Fibroblast of lung (primary cell): ENCODE measurements around the gene CD151. TPM values are rescaled to one million over a fixed set of nuclear protein-coding genes. Genes with fewer than 3 reads are reported as not detected.

ENCODE experiments used
- DNase-seq, 2 donors: peaks; one replicate each; pipeline versions ENCODE4 v3.0.0 to v3.0.0-alpha.2; 2010; ENCODE audit warnings: low read depth in 2 of 2
- H2AFZ ChIP-seq: 2 replicates; pipeline ENCODE4 v1.5.1; 2012; ENCODE audit warnings: low read length, control low read depth, inconsistent platforms
- H3K27ac ChIP-seq: 2 replicates; pipeline ENCODE4 v1.5.1; 2011; ENCODE audit warnings: low read length, control low read depth; ENCODE audit not compliant: insufficient read depth
- H3K27me3 ChIP-seq: 2 replicates; pipeline ENCODE4 v1.5.1; 2011; ENCODE audit warnings: mild to moderate bottlenecking, low read length; ENCODE audit not compliant: control insufficient read depth, insufficient read depth
- H3K36me3 ChIP-seq: 2 replicates; pipeline ENCODE4 v1.5.1; 2011; ENCODE audit warnings: low read length; ENCODE audit not compliant: control insufficient read depth, insufficient read depth
- H3K4me1 ChIP-seq: 2 replicates; pipeline ENCODE4 v1.5.1; 2011; ENCODE audit warnings: low read length; ENCODE audit not compliant: control insufficient read depth, insufficient read depth; ENCODE audit errors: extremely low read depth
- H3K4me2 ChIP-seq: 2 replicates; pipeline ENCODE4 v1.5.1; 2011; ENCODE audit warnings: low read length, control low read depth; ENCODE audit not compliant: insufficient read depth; ENCODE audit errors: extremely low read depth
- H3K4me3 ChIP-seq, 4 experiments: fragments of 200-600 bp in 1 of 4; sonication (generic) in 1 of 4; replicated peaks in 1 of 4; 2 replicates each; pipeline ENCODE4 v1.5.1; 2011 to 2016; ENCODE audit warnings: low read length in 4 of 4, low read depth in 3 of 4, mild to moderate bottlenecking in 3 of 4, control low read depth in 2 of 4, inconsistent platforms in 1 of 4, mixed read lengths in 1 of 4; ENCODE audit not compliant: insufficient read depth in 1 of 4; ENCODE audit errors: control extremely low read depth in 1 of 4
- H3K79me2 ChIP-seq: 2 replicates; pipeline ENCODE4 v1.5.1; 2012; ENCODE audit warnings: mild to moderate bottlenecking, low read length, inconsistent platforms; ENCODE audit not compliant: control insufficient read depth, insufficient read depth
- H3K9ac ChIP-seq: 2 replicates; pipeline ENCODE4 v1.5.1; 2011; ENCODE audit warnings: mild to moderate bottlenecking, low read length, control low read depth; ENCODE audit not compliant: insufficient read depth
- H3K9me3 ChIP-seq: 2 replicates; pipeline ENCODE4 v1.5.1; 2012; ENCODE audit warnings: low read depth, low read length; ENCODE audit not compliant: control insufficient read depth, insufficient read depth
- H4K20me1 ChIP-seq: 2 replicates; pipeline ENCODE4 v1.5.1; 2011; ENCODE audit warnings: low read length; ENCODE audit not compliant: control insufficient read depth, insufficient read depth; ENCODE audit errors: extremely low read depth
- EZH2 ChIP-seq: IDR thresholded peaks from 2 replicates; pipeline ENCODE4 v1.5.1; 2012; ENCODE audit warnings: low read length, control low read depth, mild to moderate bottlenecking; ENCODE audit errors: missing control alignments
- polyA plus RNA-seq, 2 donors: library from polyadenylated mRNA; depleted of rRNA in 1 of 2; stranded (reverse) in 1 of 2; unstranded in 1 of 2; fragments of >200 nt; gene quantifications; 2 replicates each; pipeline ENCODE4 v1.2.1, GENCODE V29; 2011 to 2012; ENCODE audit warnings: missing spikeins in 1 of 2
- total RNA-seq: library from RNA; depleted of rRNA; stranded (reverse); fragments of >200 nt; gene quantifications from 2 replicates; pipeline ENCODE4 v1.2.1, GENCODE V29; 2014
- TF ChIP-seq, protein P1 (sequence below), 2 donors: IDR thresholded peaks in 1 of 2; conservative IDR thresholded peaks in 1 of 2; 1 replicate in 1 of 2; 2 replicates in 1 of 2; pipeline ENCODE4 v1.5.1; 2011 to 2012; ENCODE audit warnings: low read length in 2 of 2, control low read depth in 1 of 2, inconsistent platforms in 1 of 2, low read depth in 1 of 2, mild to moderate bottlenecking in 1 of 2

The CD151 gene
- total and polyA plus RNA-seq, 2 donors (not counting 1 experiment from before 2014, with no cell fraction given), result 547 to 711 TPM

DNA sequence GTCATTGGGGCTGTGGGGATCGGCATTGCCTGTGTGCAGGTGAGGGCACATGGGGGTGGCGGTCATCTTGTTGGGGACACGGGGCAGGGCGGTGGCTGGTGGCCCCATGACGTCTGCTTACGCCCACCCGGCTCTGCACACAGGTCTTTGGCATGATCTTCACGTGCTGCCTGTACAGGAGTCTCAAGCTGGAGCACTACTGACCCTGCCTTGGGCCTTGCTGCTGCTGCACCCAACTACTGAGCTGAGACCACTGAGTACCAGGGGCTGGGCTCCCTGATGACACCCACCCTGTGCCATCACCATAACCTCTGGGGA lies 5.2 kb downstream of the CD151 start:
- peaks cover 5% of the 10 kb centered on the region for H4K20me1 ChIP-seq

DNA sequence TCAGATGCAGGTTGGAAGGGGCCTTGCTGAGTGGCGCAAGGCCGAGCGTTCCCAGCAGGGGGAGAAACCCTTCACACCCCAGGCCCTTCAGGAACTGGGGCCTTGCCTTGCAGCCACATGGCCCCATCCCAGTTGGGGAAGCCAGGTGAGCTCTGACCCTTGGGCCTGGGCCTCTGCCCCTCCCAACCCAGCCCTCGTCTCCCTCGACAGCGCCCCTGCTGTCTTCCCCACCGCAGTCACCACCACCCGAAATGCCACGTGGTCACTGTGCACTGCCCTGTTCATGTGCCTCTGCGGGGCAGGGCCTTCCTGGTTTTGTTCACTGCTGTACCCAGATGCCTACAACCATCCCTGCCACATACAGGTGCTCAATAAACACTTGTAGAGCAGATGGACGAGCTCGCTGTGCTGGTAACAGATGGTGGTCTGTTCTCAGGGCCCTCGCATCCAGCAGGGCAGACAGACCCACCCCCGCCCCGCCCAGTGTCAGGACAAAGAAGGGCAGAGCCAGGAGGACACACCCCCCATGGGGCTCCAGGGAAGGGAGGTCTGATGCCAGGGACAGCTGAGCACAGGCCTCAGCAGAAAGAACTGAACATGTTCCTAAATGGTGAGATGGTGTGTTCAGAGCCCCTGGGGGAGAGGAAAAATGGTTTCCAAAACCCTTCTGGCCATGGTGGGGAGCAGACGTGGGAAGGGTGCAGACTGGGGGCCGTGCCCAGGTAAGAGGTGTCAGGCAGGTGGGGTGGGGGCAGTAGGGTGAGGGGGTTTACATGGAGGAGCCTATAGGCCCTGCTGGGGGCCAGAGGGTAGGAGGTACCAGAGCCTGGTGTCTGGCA lies 5.9 kb downstream of the CD151 start:
- Histone ChIP-seq H3K27ac (peak overlapping the region; percentile 28), H3K4me2 (no peak overlapping the region), H3K4me1 (peaks cover 26% of the 10 kb centered on the region), H3K4me3 (no peak overlapping the region), H2AFZ (no peak overlapping the region), H4K20me1 (peaks cover 5% of the 10 kb centered on the region), H3K79me2 (peaks cover 78% of the 10 kb centered on the region), H3K27me3 (no peaks in the 10 kb centered on the region), H3K9me3 (no peaks in the 10 kb centered on the region), H3K36me3 (peaks cover 45% of the 10 kb centered on the region), H3K9ac (no peak overlapping the region)
- TF ChIP-seq, protein P1, sequence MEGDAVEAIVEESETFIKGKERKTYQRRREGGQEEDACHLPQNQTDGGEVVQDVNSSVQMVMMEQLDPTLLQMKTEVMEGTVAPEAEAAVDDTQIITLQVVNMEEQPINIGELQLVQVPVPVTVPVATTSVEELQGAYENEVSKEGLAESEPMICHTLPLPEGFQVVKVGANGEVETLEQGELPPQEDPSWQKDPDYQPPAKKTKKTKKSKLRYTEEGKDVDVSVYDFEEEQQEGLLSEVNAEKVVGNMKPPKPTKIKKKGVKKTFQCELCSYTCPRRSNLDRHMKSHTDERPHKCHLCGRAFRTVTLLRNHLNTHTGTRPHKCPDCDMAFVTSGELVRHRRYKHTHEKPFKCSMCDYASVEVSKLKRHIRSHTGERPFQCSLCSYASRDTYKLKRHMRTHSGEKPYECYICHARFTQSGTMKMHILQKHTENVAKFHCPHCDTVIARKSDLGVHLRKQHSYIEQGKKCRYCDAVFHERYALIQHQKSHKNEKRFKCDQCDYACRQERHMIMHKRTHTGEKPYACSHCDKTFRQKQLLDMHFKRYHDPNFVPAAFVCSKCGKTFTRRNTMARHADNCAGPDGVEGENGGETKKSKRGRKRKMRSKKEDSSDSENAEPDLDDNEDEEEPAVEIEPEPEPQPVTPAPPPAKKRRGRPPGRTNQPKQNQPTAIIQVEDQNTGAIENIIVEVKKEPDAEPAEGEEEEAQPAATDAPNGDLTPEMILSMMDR (conservative IDR thresholded peaks at IDR 0.05 in 1 of 2, IDR thresholded peaks at IDR 0.05 in 1 of 2; ENCODE audit: low read depth in 1 of 2, low read length in 2 of 2), result peak in 1 of 2 donors; percentile 18
- TF ChIP-seq EZH2, result no peak
- DNase-seq, result no peak

More for the DNA sequence above, 5.2 kb downstream of the CD151 start:
- H3K4me1 ChIP-seq, result peaks cover 26% of the 10 kb centered on the region
- no peaks in the 10 kb centered on the region for H3K9me3 ChIP-seq
- H3K4me3 ChIP-seq, result no peak overlapping the region
- H3K4me2 ChIP-seq, result peak overlapping the region; percentile 13
- TF ChIP-seq, protein P1 (conservative IDR thresholded peaks at IDR 0.05 in 1 of 2, IDR thresholded peaks at IDR 0.05 in 1 of 2; ENCODE audit: low read depth in 1 of 2, low read length in 2 of 2), result no peak
- TF ChIP-seq EZH2, result no peak
- H2AFZ ChIP-seq, result no peak overlapping the region
- H3K9ac ChIP-seq, result no peak overlapping the region
- H3K27me3 ChIP-seq, result no peaks in the 10 kb centered on the region
- H3K79me2 ChIP-seq, result peaks cover 78% of the 10 kb centered on the region
- no peak overlapping the region for H3K27ac ChIP-seq
- H3K36me3 ChIP-seq, result peaks cover 45% of the 10 kb centered on the region
- no peak for DNase-seq

- H3K9ac ChIP-seq, result no peak overlapping the region
- peak overlapping the region; percentile 28 for H3K27ac ChIP-seq
- H3K9me3 ChIP-seq, result no peaks in the 10 kb centered on the region
- DNase-seq, result no peak
- peaks cover 5% of the 10 kb centered on the region for H4K20me1 ChIP-seq
- H3K4me2 ChIP-seq, result no peak overlapping the region
- no peak for TF ChIP-seq EZH2
- TF ChIP-seq, protein P1 (conservative IDR thresholded peaks at IDR 0.05 in 1 of 2, IDR thresholded peaks at IDR 0.05 in 1 of 2; ENCODE audit: low read depth in 1 of 2, low read length in 2 of 2), result no peak
- H3K4me1 ChIP-seq, result peaks cover 23% of the 10 kb centered on the region
- no peaks in the 10 kb centered on the region for H3K27me3 ChIP-seq
- no peak overlapping the region for H3K4me3 ChIP-seq
- peaks cover 75% of the 10 kb centered on the region for H3K79me2 ChIP-seq
- peaks cover 45% of the 10 kb centered on the region for H3K36me3 ChIP-seq
- H2AFZ ChIP-seq, result no peak overlapping the region
These were observed 6.5 kb downstream of the CD151 start for GRCh38 chr11:839280-839623.
